Measurements from ENCODE around the gene ARPP19.

- TF ChIP-seq CTCF (IDR thresholded peaks at IDR 0.05), result no peak
- TF ChIP-seq POLR2A (IDR thresholded peaks at IDR 0.05), result no peak
These were observed 57.7 kb downstream of the ARPP19 start for GRCh38 chr15:52511084-52511483.

Measured in adrenal gland (tissue), 5 donors.